ENCODE results near the gene APELA. TPM values are rescaled to one million over a fixed set of nuclear protein-coding genes. Genes with fewer than 3 reads are reported as not detected.

Gene APELA
- total and polyA plus RNA-seq, 2 of the 13 experiments (the other 11 are each of a cell fraction or from before 2014, with no cell fraction given), result not detected

- no peaks in the 10 kb centered on the region for H4K20me1 ChIP-seq (ENCODE audit: insufficient read depth, low read length)
- POLR2A ChIA-PET, result no interaction called here
- no peaks in the 10 kb centered on the region for H3K79me2 ChIP-seq (ENCODE audit: insufficient read depth, low read length)
- no peak overlapping the region for H3K9ac ChIP-seq (ENCODE audit: insufficient read depth, low read depth, low read length)
- in situ Hi-C loops (cut with HindIII; ENCODE audit: extremely low pct_ligation_motif_present, low pct_unique_long_range_greater_than_20kb), result no loop called here
- H2AFZ ChIP-seq (ENCODE audit: low read length), result no peak overlapping the region
- H3K4me2 ChIP-seq (ENCODE audit: low read depth, low read length), result no peak overlapping the region
- no peak for FAIRE-seq
- no peak overlapping the region for H3K4me3 ChIP-seq (replicated peaks in 1 of 3; ENCODE audit: insufficient read depth in 1 of 3, low read depth in 2 of 3, low read length in 3 of 3)
- peaks cover 0 to 4% of the 10 kb centered on the region in 2 experiments; a peak in 1 of 5 replicates for H3K27me3 ChIP-seq (ENCODE audit: control insufficient read depth in 1 of 2, insufficient read depth in 2 of 2, low read length in 2 of 2)
- no peaks in the 10 kb centered on the region for H3K9me3 ChIP-seq (ENCODE audit: low read length)
- CTCF ChIA-PET (ENCODE audit: low intra/inter-chr PET ratio, low total read pairs), result no interaction called here
- DNase-seq (ENCODE audit: low spot score), result no peak
- ATAC-seq, result no peak
- intact Hi-C loops (cut with micrococcal nuclease; ENCODE audit: unreplicated experiment), result no loop called here
- H3K27ac ChIP-seq (ENCODE audit: extremely low read length, insufficient read depth, low read length), result no peak overlapping the region
- no TSS peak for BruUV-seq (replicated peaks)
- TF ChIP-seq SMAD1 (CRISPR knock-in tag; IDR thresholded peaks at IDR 0.05; ENCODE audit: borderline replicate concordance, low read depth) (no peak), GTF2F1 (IDR thresholded peaks at IDR 0.05; ENCODE audit: low read length) (no peak), ELF3 (CRISPR knock-in tag; IDR thresholded peaks at IDR 0.05) (no peak), MAX (IDR thresholded peaks at IDR 0.05) (no peak), HDAC1 (CRISPR knock-in tag; IDR thresholded peaks at IDR 0.05) (no peak), NCOA1 (CRISPR knock-in tag; IDR thresholded peaks at IDR 0.05) (no peak), TRIM24 (CRISPR knock-in tag; IDR thresholded peaks at IDR 0.05) (no peak), ZNF329 (CRISPR knock-in tag; IDR thresholded peaks at IDR 0.05; ENCODE audit: low read depth) (no peak), ZNF816 (CRISPR knock-in tag; IDR thresholded peaks at IDR 0.05; ENCODE audit: borderline replicate concordance) (no peak), ZNF776 (CRISPR knock-in tag; IDR thresholded peaks at IDR 0.05) (no peak), ZXDC (CRISPR knock-in tag; IDR thresholded peaks at IDR 0.05) (no peak)
- H3K4me1 ChIP-seq (ENCODE audit: insufficient read depth, low read length), result no peaks in the 10 kb centered on the region
- H3K36me3 ChIP-seq (replicated peaks in 1 of 2; ENCODE audit: control insufficient read depth in 1 of 2, insufficient read depth in 2 of 2, low read length in 2 of 2), result no peaks in the 10 kb centered on the region
- 51% methylated on average over 5 of the region's 5 CpGs for WGBS (ENCODE audit: low lambda C conversion rate)
Observed at GRCh38 chr4:164930647-164931046, 53.7 kb downstream of the APELA start.

All from HepG2 (cell line).